Endothelial cell of umbilical vein (primary cell): ENCODE data around the gene IL32. TPM values are rescaled to one million over a fixed set of nuclear protein-coding genes. Genes with fewer than 3 reads are reported as not detected.
A peak's percentile ranks its signal among the peaks of the same experiment; 100 is the strongest.

Source experiments
- BruUV-seq: library from RNA; stranded (reverse); fragments of 400-500 nt; replicated peaks from 2 replicates; lab custom pipeline; 2021; lab: Mats Ljungman, UMichigan
- CTCF ChIA-PET: fragments of 300-600, 350-600 bp; sonication (Branson Sonifier 250); formaldehyde crosslinking; loops from one replicate; lab custom pipeline; 2021; ENCODE audit warnings: antibody characterized with exemption, inconsistent platforms; lab: Charles Lee
- POLR2A ChIA-PET: fragments of 300-600, 350-600 bp; sonication (Branson Sonifier 250); formaldehyde crosslinking; loops from one replicate; lab custom pipeline; 2021; ENCODE audit warnings: antibody characterized with exemption, inconsistent platforms; lab: Charles Lee
- DNase-seq: peaks from one replicate; pipeline ENCODE4 v3.0.0-alpha.2; 2011; ENCODE audit warnings: low read depth, low spot score
- FAIRE-seq: peaks from 2 replicates; lab custom pipeline; 2011; peaks lifted over from hg19 to GRCh38; lab: Jason Lieb, UNC
- H2AFZ ChIP-seq: 2 replicates; pipeline ENCODE4 v1.6.0; 2012; ENCODE audit warnings: low read depth, low read length, control low read depth, inconsistent platforms
- H3K27ac ChIP-seq: 2 replicates; pipeline ENCODE4 v1.5.1; 2011; ENCODE audit warnings: low read depth, mild to moderate bottlenecking, control low read depth, low read length, moderate library complexity; ENCODE audit not compliant: insufficient read depth
- H3K27me3 ChIP-seq, 2 experiments: 2 replicates each; pipeline versions ENCODE4 v1.6.0 to v1.6.1; 2011; ENCODE audit warnings: low read length in 2 of 2, mixed read lengths in 1 of 2; ENCODE audit not compliant: control insufficient read depth in 2 of 2, insufficient read depth in 2 of 2
- H3K36me3 ChIP-seq, 2 experiments: 2 replicates in 1 of 2; 3 replicates in 1 of 2; pipeline ENCODE4 v1.5.1; 2011; ENCODE audit warnings: low read length in 2 of 2, mild to moderate bottlenecking in 1 of 2, moderate library complexity in 1 of 2; ENCODE audit not compliant: control insufficient read depth in 2 of 2, insufficient read depth in 2 of 2; ENCODE audit errors: extremely low read depth in 1 of 2
- H3K4me1 ChIP-seq: 3 replicates; pipeline ENCODE4 v1.5.1; 2011; ENCODE audit warnings: mild to moderate bottlenecking, low read length; ENCODE audit not compliant: control insufficient read depth, insufficient read depth; ENCODE audit errors: extremely low read depth
- H3K4me2 ChIP-seq: 2 replicates; pipeline ENCODE4 v1.6.1; 2011; ENCODE audit warnings: low read length, control low read depth, mixed read lengths; ENCODE audit not compliant: insufficient read depth
- H3K4me3 ChIP-seq, 3 experiments: fragments of 200-600 bp in 1 of 3; sonication (generic), shearing (Covaris generic) in 1 of 3; replicated peaks in 1 of 3; 2 replicates each; pipeline ENCODE4 v1.5.1; 2011 to 2016; ENCODE audit warnings: control low read depth in 3 of 3, low read length in 3 of 3, mild to moderate bottlenecking in 2 of 3, inconsistent platforms in 1 of 3, low read depth in 1 of 3, moderate library complexity in 1 of 3; ENCODE audit not compliant: insufficient read depth in 1 of 3
- H3K79me2 ChIP-seq: 2 replicates; pipeline ENCODE4 v1.6.0; 2012; ENCODE audit warnings: low read length, inconsistent platforms; ENCODE audit not compliant: control insufficient read depth, insufficient read depth
- H3K9ac ChIP-seq: replicated peaks from 2 replicates; pipeline ENCODE3; 2011; ENCODE audit warnings: low read length, control low read depth; ENCODE audit not compliant: insufficient read depth; ENCODE audit errors: extremely low read depth
- H3K9me1 ChIP-seq: replicated peaks from 3 replicates; pipeline ENCODE4 v1.6.0; 2011; ENCODE audit warnings: mild to moderate bottlenecking, low read length; ENCODE audit not compliant: control insufficient read depth, insufficient read depth; ENCODE audit errors: extremely low read depth
- H3K9me3 ChIP-seq: replicated peaks from 2 replicates; pipeline ENCODE4 v1.5.1; 2012; ENCODE audit warnings: low read length, inconsistent platforms; ENCODE audit not compliant: control insufficient read depth, insufficient read depth
- H4K20me1 ChIP-seq: replicated peaks from 2 replicates; pipeline ENCODE3; 2011; ENCODE audit warnings: mild to moderate bottlenecking, low read length; ENCODE audit not compliant: control insufficient read depth, insufficient read depth; ENCODE audit errors: extremely low read depth
- CTCF ChIP-seq, 2 donors: IDR thresholded peaks; 1 replicate in 1 of 2; 2 replicates in 1 of 2; pipeline ENCODE4 v1.5.1; 2011; ENCODE audit warnings: low read length in 2 of 2, mild to moderate bottlenecking in 2 of 2, moderate library complexity in 2 of 2, control low read depth in 1 of 2, inconsistent platforms in 1 of 2, low read depth in 1 of 2; ENCODE audit not compliant: insufficient read depth in 1 of 2; ENCODE audit errors: extremely low read depth in 1 of 2
- EZH2 ChIP-seq: IDR thresholded peaks from 2 replicates; pipeline ENCODE4 v1.6.1; 2012; ENCODE audit warnings: borderline replicate concordance, low read depth, mild to moderate bottlenecking, moderate library complexity, low read length, inconsistent platforms; ENCODE audit not compliant: severe bottlenecking
- FOS ChIP-seq: IDR thresholded peaks from 2 replicates; pipeline ENCODE4 v1.6.1; 2011; ENCODE audit warnings: mild to moderate bottlenecking, low read length, moderate library complexity, borderline replicate concordance; ENCODE audit not compliant: insufficient read depth
- GATA2 ChIP-seq: IDR thresholded peaks from 2 replicates; pipeline ENCODE4 v1.7.0; 2011; ENCODE audit warnings: low read depth, mild to moderate bottlenecking, moderate library complexity, mixed read lengths, low read length; ENCODE audit not compliant: insufficient read length, insufficient read depth
- JUN ChIP-seq: IDR thresholded peaks from 2 replicates; pipeline ENCODE4 v1.6.1; 2011; ENCODE audit warnings: borderline replicate concordance, low read depth; ENCODE audit not compliant: insufficient read length, insufficient read depth
- MAX ChIP-seq: IDR thresholded peaks from 2 replicates; pipeline ENCODE4 v1.6.1; 2011; ENCODE audit not compliant: insufficient read depth, insufficient read length
- MYC ChIP-seq: IDR thresholded peaks from one replicate; pipeline ENCODE4 v1.6.1; 2011; ENCODE audit warnings: mild to moderate bottlenecking, low read depth, low read length
- POLR2A ChIP-seq: IDR thresholded peaks from 2 replicates; pipeline ENCODE4 v1.6.1; 2012; ENCODE audit warnings: low read depth, mild to moderate bottlenecking, control low read depth, low read length
- POLR2AphosphoS5 ChIP-seq: IDR thresholded peaks from 2 replicates; pipeline ENCODE4 v1.6.1; 2012; ENCODE audit warnings: low read depth, mild to moderate bottlenecking, control low read depth, low read length, moderate library complexity; ENCODE audit not compliant: insufficient read depth
- dilution Hi-C: fragments of 300-500 bp; cut with MboI; formaldehyde crosslinking; loops from one replicate; pipeline ENCODE4 v1.15.0; 2019; ENCODE audit warnings: low sequenced_read_pairs; ENCODE audit not compliant: extremely low pct_ligation_motif_present
- intact Hi-C: fragments of 100-400 bp; cut with micrococcal nuclease; formaldehyde crosslinking; loops from one replicate; pipeline ENCODE4 v1.10.0; 2022
- polyA plus RNA-seq, 4 experiments: library from polyadenylated mRNA; depleted of rRNA in 3 of 4; stranded (reverse) in 3 of 4; unstranded in 1 of 4; fragments of >200 nt; gene quantifications; 2 replicates each; pipeline versions ENCODE4 v1.2.1 to v1.2.3, GENCODE V29; 2011 to 2012; ENCODE audit warnings: missing spikeins in 1 of 4
- total RNA-seq: library from RNA; stranded (reverse); gene quantifications from 2 replicates; pipeline ENCODE4 v1.2.3, GENCODE V29; 2021

IL32 gene
- total and polyA plus RNA-seq, 2 donors (not counting 3 experiments of a cell fraction or from before 2014, with no cell fraction given) = 55.7 to 336 TPM

- H2AFZ ChIP-seq = no peak overlapping the region
- no peak overlapping the region for H3K9ac ChIP-seq
- intact Hi-C loops = no loop called here
- H3K4me1 ChIP-seq = peaks cover 10% of the 10 kb centered on the region
- ChIA-PET CTCF (interaction anchor here (0.7 to 4.8 kb wide), 6 partner anchors 10 to 64 kb away, joined by 3 to 49 read pairs (median 6); partner anchors contain the start of gene IL32), POLR2A (no interaction called here)
- DNase-seq (no peak), FAIRE-seq (no peak)
- H3K36me3 ChIP-seq = no peaks in the 10 kb centered on the region
- H3K4me2 ChIP-seq = no peak overlapping the region
- peaks cover 0 to 2% of the 10 kb centered on the region in 2 experiments for H3K27me3 ChIP-seq
- H3K4me3 ChIP-seq = no peak overlapping the region
- no peaks in the 10 kb centered on the region for H3K9me1 ChIP-seq
- no peak overlapping the region for H3K27ac ChIP-seq
- no peaks in the 10 kb centered on the region for H3K79me2 ChIP-seq
- TF ChIP-seq GATA2 = no peak
- TF ChIP-seq EZH2 = no peak
- TF ChIP-seq CTCF (IDR thresholded peaks at IDR 0.05; ENCODE audit: extremely low read depth in 1 of 2, insufficient read depth in 1 of 2, low read depth in 1 of 2, low read length in 2 of 2) = peak; percentile 7 to 32
- BruUV-seq = no TSS peak
- H4K20me1 ChIP-seq = no peaks in the 10 kb centered on the region
- H3K9me3 ChIP-seq = no peaks in the 10 kb centered on the region
- dilution Hi-C loops = no loop called here
These were observed 30.4 kb downstream of the IL32 start for GRCh38 chr16:3095869-3096268.

GRCh38 chr16:3096362-3096761 is 30.9 kb downstream of the IL32 start:
- Histone ChIP-seq H3K4me2 (no peak overlapping the region), H3K27me3 (peaks cover 0 to 2% of the 10 kb centered on the region in 2 experiments), H3K9ac (no peak overlapping the region), H3K4me1 (peaks cover 15% of the 10 kb centered on the region), H2AFZ (no peak overlapping the region), H3K36me3 (no peaks in the 10 kb centered on the region), H3K9me1 (no peaks in the 10 kb centered on the region), H3K4me3 (no peak overlapping the region), H3K27ac (no peak overlapping the region), H4K20me1 (no peaks in the 10 kb centered on the region), H3K9me3 (no peaks in the 10 kb centered on the region), H3K79me2 (no peaks in the 10 kb centered on the region)
- dilution Hi-C loops (no loop called here), intact Hi-C loops (no loop called here)
- ChIA-PET POLR2A (no interaction called here), CTCF (interaction anchor here (1.0 to 4.8 kb wide), 5 partner anchors 17 to 62 kb away, joined by 3 to 49 read pairs (median 10); partner anchors contain the start of gene IL32)
- FAIRE-seq = no peak
- no peak for TF ChIP-seq CTCF (IDR thresholded peaks at IDR 0.05; ENCODE audit: extremely low read depth in 1 of 2, insufficient read depth in 1 of 2, low read depth in 1 of 2, low read length in 2 of 2)
- no peak for TF ChIP-seq MAX
- TF ChIP-seq POLR2A = no peak
- no peak for TF ChIP-seq JUN
- TF ChIP-seq GATA2 = no peak
- TF ChIP-seq EZH2 = no peak
- TF ChIP-seq MYC = no peak
- TF ChIP-seq FOS = no peak
- no peak for TF ChIP-seq POLR2AphosphoS5
- no peak for DNase-seq
- no TSS peak for BruUV-seq
